OCI-LY7 (cell line): ENCODE results near the gene DOP1A.

Source experiments
- CTCF ChIP-seq: fragments of 200-600 bp; sonication (generic); conservative IDR thresholded peaks from 2 replicates; pipeline ENCODE4 v1.5.1; 2014; ENCODE audit warnings: mild to moderate bottlenecking, antibody characterized with exemption, low read length, moderate library complexity, mixed read lengths
- EZH2phosphoT487 ChIP-seq: fragments of 200-600 bp; sonication (generic); IDR thresholded peaks from 2 replicates; pipeline ENCODE4 v1.6.1; 2018; ENCODE audit warnings: low read depth, borderline replicate concordance, mild to moderate bottlenecking, mixed run types, antibody characterized with exemption, low read length, moderate library complexity, mixed read lengths

GRCh38 chr6:83117802-83118201 is 50.3 kb downstream of the DOP1A start:
- no peak for TF ChIP-seq CTCF
- no peak for TF ChIP-seq EZH2phosphoT487
